Activated CD8-positive, alpha-beta memory T cell treated with anti-CD3 and anti-CD28 coated beads, Interleukin-2, amount 50 U/mL, for 1 hour (primary cell): ENCODE data around the gene KNL1.
A peak's percentile ranks its signal among the peaks of the same experiment; 100 is the strongest.
"Not testable (repeated sequence)": the region's sequence is repeated elsewhere in the genome, so short reads cannot be mapped to it uniquely, and the experiment has no call there.

Experiments used
- DNase-seq: peaks from one replicate; pipeline ENCODE4 v3.0.0-alpha.2; 2020; ENCODE audit errors: extremely low read depth

KNL1 gene

DNA sequence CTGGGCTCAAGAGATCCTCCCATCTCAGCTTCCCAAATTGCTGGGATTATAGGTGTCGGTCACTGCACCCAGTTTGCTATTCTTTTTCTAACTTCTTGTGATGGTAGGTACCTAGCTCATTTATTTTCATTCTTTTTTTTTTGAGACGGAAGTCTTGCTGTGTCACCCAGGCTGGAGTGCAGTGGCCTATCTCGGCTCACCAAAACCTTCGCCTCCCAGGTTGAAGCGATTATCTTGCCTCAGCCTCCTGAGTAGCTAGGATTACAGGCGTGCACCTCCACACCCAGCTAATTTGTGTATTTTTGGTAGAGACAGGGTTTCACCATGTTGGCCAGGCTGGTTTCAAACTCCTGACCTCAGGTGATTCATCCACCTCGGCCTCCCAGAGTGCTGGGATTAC is 70.9 kb downstream of the KNL1 start:
- DNase-seq: no peak

GRCh38 chr15:40676290-40676689 is 82.2 kb downstream of the KNL1 start:
- not testable (repeated sequence) for DNase-seq

DNA sequence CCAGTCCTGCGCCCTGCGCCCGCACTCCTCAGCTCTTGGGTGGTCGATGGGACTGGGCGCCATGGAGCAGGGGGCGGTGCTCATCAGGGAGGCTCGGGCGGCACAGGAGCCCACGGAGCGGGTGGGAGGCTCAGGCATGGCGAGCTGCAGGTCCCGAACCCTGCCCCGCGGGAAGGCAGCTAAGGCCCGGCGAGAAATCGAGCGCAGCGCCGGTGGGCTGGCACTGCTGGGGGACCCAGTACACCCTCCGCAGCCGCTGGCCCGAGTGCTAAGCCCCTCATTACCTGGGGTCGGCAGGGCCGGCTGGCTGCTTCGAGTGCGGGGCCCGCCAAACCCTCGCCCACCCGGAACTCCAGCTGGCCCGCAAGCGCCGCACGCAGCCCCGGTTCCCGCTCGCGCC is 82.9 kb downstream of the KNL1 start:
- DNase-seq: not testable (repeated sequence)

- DNase-seq: no peak
Measured at GRCh38 chr15:40680151-40680550, 86.1 kb downstream of the KNL1 start.

DNA sequence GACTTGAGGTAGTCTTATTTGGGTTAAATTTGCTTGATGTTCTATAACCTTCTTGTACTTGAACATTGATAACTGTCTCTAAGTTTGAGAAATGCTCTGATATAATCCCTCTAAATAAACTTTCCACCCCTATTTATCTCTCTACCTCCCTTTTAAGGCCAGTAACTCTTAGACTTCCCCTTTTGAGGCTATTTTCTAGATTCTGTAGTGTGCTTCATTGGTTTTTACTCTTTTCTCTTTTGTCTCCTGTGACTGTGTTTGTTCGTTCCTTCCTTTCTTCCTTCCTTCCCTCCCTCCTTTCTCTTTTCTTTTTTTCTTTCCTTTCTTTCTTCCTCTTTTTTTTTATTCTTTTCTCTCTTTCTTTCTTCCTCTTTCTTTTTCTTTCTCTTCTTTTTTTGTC is 86.9 kb downstream of the KNL1 start:
- DNase-seq: not testable (repeated sequence)

DNA sequence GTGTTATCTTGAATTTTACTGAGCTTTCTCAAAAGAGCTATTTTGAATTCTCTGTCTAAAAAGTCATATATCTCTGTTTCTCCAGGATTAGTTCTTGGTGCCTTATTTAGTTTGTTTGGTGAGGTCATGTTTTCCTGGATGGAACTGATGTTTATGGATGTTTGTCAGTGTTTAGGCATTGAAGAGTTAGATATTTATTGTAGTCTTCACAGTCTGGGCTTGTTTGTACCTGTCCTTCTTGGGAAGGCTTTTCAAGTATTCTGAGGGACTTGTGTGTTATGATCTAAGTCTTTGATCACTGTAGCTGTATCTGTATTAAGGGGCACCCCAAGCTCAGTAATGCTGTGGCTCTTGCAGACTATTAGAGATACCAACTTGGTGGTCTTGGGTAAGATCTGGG is 90.3 kb downstream of the KNL1 start:
- DNase-seq: no peak

- no peak for DNase-seq
Measured at GRCh38 chr15:40685376-40685775, 91.3 kb downstream of the KNL1 start.

GRCh38 chr15:40688932-40689799 is 95.1 kb downstream of the KNL1 start:
- no peak for DNase-seq

DNA sequence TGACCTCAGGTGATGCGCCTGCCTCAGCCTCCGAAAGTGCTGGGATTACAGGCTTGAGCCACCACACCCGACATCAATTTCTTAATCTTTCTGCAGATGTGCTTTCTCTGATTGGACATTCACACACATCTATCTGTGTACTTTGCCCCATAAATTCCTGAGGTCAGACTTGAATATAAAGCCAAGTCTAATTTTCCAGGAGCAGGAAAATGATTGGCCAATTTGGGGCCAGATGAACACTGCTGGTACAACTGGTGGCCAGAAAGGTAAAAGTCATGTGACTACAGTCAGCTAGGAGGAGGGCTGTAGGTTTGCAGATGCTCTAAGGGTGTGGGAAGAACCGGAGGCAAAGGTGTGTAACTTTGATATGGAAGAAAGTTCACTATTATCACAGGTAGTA is 97.7 kb downstream of the KNL1 start:
- DNase-seq: no peak

DNA sequence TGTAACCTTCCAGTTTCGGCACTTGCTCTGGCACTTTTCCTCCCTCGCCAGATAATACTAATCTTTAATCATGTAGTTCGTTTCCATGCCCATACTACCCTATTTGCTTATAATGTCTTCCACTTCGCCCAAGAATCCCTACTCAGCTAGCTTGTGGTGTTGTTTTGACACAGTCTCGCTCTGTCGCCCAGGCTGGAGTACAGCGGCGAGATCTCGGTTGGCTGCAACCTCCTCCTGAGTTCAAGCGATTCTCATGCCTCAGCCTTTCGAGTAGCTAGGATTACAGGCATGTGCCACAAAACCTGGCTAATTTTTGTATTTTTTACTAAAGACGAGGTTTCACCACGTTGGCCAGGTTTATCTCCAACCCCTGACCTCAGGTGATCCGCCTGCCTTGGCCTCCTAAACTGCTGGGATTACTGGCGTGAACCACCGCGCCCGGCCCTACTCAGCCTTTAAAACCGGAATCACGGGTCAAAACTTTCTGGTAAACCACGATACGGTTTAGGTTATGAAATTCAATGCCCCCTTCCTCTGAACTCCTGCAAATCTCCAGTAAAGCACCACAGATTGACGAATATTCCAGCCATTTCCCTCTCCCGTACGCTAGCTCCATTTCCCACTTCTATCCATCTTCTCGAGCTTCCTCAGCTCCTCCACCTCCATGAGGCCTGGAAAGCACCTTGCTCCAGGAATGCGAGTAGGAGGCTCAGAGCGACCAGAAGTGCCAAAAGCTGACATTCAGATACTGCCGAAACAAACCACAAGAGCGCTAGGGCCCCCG is 100.0 kb downstream of the KNL1 start:
- no peak for DNase-seq

DNA sequence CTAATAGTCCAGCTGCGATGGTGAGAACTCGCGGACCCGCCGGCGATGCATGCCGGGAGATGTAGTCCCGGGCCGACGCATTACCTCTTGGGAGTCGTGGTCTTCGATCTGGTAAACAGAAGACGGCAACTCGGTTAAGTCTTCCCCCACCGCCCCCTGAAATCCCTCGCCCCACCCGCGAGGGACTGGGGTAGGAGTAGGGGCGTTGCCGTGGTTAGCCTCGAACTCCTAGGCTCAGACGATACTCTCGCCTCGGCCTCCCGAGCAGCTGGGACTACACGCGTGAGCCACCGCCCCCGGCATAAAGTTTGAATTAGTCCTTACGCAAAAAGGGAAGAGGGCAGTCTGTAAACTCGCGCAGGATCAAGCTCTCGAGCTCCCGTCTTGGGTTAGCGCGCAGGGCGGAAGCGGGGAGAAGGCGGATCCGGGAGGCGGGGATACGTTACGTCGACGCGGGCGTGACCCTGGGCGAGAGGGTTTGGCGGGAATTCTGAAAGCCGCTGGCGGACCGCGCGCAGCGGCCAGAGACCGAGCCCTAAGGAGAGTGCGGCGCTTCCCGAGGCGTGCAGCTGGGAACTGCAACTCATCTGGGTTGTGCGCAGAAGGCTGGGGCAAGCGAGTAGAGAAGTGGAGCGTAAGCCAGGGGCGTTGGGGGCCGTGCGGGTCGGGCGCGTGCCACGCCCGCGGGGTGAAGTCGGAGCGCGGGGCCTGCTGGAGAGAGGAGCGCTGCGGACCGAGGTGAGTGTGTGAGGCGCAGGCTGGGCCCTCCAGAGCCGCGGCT is 100.8 kb downstream of the KNL1 start, which contains the start of gene RAD51:
Gene RAD51, plus strand, starts transcription at position 487 of the 781 bp plus-strand sequence. CDS start 3,585 bp downstream, outside the sequence.
- peak; percentile 73 for DNase-seq

DNA sequence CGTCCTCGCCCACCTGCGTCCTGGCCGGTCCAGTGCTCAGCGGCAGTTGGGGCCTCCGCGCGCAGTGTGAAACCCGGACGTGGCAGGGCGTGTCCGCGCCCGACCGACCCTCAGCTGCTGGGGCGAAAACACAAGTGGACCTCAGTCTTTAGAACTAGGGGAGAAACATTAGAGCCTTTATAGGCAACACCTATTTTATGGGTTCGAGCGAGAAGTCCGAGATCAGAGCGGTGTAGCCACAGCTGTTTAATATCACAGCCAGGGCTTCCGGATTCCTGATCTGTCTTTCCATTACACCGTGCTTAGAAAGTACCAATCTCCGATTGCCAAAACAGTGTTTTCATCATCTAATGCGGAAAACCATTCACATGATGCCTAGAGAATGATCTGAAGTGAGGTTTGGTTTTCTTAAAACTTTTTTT is 101.4 kb downstream of the KNL1 start:
- DNase-seq: no peak

GRCh38 chr15:40696228-40696627 is 102.2 kb downstream of the KNL1 start:
- DNase-seq: no peak

DNA sequence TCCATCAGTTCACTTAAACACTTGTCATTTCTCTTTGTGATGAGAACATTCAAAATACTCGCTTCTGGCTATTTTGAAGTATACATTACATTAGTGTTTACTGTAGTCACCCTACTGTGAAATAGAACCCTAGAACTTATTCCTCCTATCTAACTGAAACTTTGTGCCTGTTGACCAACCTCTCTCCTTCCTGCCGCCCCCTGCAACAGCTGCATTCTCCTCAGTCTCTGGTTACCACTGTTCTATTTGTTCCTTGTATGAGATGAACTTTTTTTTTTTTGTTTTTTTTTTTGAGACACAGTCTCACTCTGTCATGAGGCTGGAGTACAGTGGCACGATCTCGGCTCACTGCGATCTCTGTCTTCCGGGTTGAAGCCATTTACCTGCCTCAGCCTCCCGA is 103.9 kb downstream of the KNL1 start:
- no peak for DNase-seq

DNA sequence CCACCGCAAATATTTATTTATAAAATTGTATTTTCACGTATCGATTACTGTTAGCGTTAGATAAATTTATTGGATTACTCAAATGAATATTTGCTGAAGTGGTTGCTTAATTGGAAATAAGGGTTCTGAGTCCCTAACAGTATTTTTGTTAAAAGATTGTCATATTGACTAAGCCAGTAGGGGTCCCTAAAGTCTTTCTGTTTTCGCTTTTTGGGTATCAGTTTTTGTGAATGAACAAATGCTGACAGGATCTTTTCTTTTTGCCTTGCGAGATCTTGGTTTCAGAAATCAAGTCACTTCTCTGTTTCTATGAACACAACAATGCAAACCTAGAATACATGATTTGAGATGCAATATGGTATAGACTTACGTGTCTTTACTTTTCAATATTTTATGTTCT is 108.0 kb downstream of the KNL1 start:
- no peak for DNase-seq

DNA sequence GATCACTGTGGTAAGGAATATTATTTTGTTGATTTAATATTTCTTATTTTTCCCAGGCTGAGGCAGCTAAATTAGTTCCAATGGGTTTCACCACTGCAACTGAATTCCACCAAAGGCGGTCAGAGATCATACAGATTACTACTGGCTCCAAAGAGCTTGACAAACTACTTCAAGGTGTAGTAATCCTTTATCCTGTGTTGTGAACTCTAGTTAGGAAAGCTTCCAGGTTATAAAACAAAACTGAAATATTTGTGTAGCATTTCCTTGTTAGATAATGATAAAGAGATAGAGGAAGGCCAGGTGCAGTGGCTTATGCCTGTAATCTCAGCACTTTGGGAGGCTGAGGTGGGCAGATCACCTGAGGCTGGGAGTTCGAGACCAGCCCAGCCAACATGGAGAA is 112.1 kb downstream of the KNL1 start:
- no peak for DNase-seq
